Measurements from ENCODE around the gene GALM. TPM values are rescaled to one million over a fixed set of nuclear protein-coding genes. Genes with fewer than 3 reads are reported as not detected.

GALM gene
- total RNA-seq = 5.0 and 8.4 TPM in 2 replicates

DNA sequence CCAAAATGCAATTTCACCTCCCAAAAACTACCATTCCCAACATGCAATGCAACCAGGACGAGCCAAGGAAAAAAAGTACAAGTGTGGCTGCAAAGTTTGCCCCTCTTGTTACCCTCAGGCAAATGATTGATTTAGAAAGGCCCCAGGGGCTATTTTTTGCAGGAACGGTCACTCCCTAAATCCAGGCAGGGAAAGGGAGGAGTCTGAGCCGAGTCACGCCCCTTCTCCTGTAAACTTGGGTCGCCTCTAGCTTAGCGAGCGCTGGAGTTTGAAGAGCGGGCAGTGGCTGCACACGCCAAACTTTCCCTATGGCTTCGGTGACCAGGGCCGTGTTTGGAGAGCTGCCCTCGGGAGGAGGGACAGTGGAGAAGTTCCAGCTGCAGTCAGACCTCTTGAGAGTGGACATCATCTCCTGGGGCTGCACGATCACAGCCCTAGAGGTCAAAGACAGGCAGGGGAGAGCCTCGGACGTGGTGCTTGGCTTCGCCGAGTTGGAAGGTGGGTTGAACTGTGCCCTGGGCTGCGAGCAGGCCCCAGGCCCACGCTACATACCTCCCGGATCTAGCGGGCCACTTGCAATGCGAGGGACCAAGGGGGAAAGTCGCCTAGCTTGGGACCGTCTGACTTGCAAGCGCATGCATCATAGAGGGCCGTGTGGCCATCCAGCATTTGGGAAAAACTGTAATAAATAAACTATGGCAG is at the start of gene GALM:
TSS of gene GALM (plus strand) at position 261 of the 702 bp plus-strand sequence. CDS start at position 309, 48 bp downstream.

DNA sequence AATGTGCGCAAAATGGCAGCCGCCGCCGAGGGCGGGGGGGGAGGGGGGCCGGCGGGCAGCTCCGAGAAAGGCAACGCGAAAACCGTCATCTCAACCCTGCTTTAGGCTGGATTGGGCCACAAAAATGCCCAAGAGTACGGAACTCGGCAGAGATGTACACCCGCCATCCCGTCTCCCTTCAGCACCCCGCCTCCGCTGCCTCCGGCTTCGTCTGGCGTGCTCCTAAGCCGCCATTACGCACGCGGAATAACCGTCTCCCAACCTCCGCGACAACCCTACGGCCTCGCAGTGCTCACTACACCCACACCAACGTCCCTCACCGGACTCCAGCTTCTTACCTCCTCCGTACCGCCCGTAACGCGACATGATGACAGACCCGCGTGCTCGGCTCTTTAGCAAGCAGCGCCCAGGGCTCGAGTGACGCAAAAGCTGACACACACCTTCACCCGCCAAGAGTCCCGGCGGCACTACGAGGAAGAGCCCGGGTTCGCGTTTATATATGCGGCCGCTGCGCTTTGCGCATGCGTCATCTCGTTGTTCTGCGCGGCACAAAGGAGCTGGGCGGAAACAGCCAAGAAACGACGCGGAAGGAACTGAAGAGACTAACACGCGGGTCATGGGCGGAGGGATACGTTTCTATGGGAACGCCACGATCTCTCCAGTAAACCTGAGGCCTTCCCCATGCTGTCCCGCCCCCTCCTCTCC is 85.1 kb downstream of the GALM start, which contains the start of gene SRSF7:
TSS of gene SRSF7 (minus strand) at position 471 of the 705 bp plus-strand sequence. CDS start at position 366, 105 bp downstream.

Other genes with a start within 250 kb of the GALM start
- gene HNRNPLL, start 63.2 kb upstream of the GALM start, total RNA-seq = 26.7 and 50.0 TPM in 2 replicates
- 117 and 227 TPM in 2 replicates for gene SRSF7, start 85.2 kb downstream of the GALM start, total RNA-seq
- gene GEMIN6, start 112.1 kb downstream of the GALM start, total RNA-seq = 7.3 and 10.7 TPM in 2 replicates
- gene DHX57, start 209.8 kb downstream of the GALM start, total RNA-seq = 15.1 and 26.4 TPM in 2 replicates
- 8.7 and 8.9 TPM in 2 replicates for gene MORN2, start 209.9 kb downstream of the GALM start, total RNA-seq
- 0.13 and 0.16 TPM in 2 replicates for gene ARHGEF33, start 223.8 kb downstream of the GALM start, total RNA-seq

All from bladder microvascular endothelial cell (primary cell).